GM18868 (cell line): Measurements from ENCODE around the gene LARGE1.

Experiments
- ATAC-seq: cut with Tn5 transposase; IDR thresholded peaks from one replicate; pipeline ENCODE4 v1.9.1; 2021; ENCODE audit warnings: mild to moderate bottlenecking, moderate library complexity; ENCODE audit not compliant: unreplicated experiment

The LARGE1 gene

DNA sequence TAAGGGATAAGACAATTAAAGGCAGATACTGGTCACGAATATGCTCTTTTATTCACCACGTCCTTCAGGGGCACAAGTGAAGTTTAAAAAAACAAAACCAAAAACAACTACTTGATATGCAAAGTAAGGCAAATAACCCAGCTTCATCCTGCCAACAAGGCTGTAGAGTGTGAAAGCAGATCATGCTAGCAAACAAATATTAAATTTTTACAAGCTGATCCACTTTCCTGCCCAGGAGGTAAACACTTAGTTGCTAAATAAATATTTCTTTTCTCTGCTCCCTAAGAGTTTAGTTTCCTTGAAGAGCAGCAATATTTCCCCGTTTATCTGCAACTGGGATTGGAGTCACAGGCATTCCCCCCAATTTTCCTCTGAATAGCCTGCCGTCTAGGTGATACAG lies 300.2 kb downstream of the LARGE1 start:
- no peak for ATAC-seq

DNA sequence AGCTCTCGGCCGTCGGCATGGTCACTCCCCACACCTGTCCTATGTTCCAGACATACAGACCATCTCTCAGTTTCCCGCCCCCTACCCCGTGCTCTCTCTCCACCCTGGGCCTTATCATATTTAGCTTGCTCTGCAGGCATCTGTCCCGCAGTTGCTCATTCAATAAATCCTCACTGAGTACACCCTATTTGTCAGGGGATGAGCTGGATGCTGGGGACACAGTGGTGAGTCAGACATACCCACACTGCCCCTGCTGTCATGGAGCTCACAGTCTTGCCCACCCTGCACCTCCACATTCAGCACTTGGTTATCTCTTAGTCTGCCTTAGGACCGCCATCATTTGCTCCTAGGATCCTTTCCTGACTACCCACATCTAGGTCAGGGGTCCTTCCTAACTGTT lies 313.8 kb downstream of the LARGE1 start:
- no peak for ATAC-seq

DNA sequence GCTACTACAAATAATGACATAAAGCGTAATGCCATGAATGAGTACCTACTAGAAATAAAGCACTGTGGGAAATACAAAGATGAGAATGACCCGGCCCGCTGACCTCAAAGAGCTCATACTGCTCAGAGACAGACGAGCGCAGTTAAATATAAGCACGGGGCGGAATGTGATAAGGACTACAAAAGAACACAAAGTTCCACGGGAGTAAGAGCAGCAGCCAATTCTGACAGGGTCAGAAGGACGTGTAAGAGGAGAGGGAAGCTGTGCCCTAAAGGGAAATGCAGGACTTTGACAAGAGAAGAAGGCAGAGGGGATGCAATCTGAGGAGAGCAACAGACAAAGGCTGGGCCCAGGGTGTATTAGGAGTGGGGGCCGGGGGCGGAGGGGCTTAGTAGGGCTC lies 314.6 kb downstream of the LARGE1 start:
- no peak for ATAC-seq

DNA sequence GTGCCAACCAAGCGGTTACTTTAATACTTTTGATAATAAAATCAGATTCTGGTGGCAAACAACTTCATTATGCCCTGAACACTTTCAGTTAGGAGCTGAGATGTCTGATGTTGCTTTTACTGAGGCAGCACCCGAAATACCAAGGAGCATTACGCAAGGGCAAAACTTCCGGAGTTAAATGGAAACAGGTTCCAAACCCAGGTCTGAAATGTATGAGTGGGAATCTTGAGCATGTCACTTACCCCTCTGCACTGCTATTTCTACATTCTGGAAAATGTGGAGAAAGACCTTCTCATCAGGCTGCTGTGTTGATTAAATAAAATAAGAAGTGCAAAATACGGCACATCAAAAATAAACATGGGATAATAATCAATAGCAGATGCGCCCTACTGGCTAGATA lies 315.1 kb downstream of the LARGE1 start:
- no peak for ATAC-seq

DNA sequence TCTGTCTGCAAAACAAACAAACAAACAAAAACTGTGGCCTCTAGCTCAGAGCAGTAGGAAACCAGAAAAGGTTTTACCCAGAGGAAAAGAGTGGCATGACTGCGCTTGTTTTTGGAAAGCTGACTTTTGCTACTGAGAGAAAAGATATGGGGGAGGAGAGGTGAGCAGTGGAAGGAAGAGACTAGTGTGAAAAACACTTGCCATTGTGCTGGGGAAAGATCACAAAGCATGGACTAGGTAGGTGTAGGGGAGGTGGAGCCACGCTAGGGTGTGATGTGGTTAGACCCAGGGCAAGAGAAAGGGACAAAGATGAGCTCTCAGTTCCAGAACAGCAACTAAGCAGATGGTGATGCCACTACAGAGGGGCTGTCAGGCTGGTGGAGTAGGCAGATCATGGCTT lies 319.2 kb downstream of the LARGE1 start:
- no peak for ATAC-seq

DNA sequence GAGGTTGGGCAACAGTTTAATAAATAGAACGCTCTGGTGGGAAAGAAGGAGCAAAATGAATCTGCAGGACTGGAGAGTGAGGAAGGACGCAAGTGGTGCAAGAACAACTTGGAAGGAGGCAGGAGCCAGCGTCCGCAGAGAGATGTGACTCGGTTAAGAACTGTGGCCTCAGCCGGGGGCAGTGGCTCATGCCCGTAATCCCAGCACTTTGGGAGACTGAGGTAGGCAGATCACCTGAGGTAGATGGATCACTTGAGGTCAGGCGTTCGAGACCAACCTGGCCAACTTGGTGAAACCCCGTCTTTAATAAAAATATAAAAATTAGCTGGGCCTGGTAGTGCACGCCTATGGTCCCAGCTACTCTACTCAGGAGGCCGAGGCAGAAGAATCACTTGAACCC lies 319.7 kb downstream of the LARGE1 start:
- ATAC-seq: no peak

DNA sequence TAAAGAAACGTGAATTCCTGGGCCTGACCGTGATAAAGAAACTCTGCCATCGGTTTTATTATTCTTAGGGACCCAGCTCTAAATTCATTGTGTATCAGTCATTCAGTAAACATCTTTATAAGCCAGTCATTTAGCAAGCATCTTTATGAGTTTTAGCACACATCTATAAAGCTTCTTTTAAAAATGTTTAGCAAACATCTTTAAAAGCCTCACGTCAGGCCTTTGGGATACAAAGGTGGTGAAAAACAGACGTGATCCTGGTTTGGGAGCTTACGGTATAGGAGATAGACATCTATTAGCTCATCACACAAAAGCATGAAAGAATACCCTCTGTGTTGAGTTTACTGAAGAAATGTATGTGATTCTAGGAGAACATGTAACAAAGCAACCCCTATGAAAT lies 320.2 kb downstream of the LARGE1 start:
- ATAC-seq: no peak

DNA sequence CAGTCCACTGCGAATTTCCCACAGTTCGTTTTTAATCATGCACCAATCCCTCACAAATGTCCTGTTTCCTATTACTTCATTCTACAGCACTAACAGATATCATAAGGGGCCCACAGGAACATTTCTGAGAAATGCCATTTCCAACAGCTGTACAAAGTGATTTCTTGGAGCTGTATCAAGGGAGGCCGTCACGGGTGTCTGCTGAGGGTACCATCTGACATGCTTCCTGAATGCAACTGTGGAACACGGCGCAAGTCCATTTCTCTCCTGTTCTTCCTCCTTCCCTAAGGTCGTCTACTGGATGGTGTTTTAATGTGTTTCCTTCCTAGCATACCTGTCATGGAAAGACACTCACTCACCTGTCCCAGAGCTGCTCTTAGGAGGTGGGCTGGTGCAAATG lies 320.7 kb downstream of the LARGE1 start:
- ATAC-seq: no peak

DNA sequence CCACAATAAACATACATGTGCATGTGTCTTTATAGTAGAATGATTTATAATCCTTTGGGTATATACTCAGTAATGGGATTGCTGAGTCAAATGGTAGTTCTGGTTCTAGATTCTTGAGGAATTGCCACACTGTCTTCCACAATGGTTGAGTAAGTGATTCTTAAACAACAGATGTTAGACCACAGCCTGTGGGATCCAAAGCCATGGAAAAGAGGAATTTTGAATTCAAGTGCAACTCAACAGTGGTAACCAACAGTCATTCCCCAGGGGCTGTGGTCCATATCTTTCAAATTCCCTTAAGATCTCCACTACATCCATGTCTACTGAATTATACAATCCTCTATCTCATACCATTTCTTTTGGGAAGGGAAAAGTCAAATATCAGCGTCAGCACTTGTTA lies 321.5 kb downstream of the LARGE1 start:
- no peak for ATAC-seq

DNA sequence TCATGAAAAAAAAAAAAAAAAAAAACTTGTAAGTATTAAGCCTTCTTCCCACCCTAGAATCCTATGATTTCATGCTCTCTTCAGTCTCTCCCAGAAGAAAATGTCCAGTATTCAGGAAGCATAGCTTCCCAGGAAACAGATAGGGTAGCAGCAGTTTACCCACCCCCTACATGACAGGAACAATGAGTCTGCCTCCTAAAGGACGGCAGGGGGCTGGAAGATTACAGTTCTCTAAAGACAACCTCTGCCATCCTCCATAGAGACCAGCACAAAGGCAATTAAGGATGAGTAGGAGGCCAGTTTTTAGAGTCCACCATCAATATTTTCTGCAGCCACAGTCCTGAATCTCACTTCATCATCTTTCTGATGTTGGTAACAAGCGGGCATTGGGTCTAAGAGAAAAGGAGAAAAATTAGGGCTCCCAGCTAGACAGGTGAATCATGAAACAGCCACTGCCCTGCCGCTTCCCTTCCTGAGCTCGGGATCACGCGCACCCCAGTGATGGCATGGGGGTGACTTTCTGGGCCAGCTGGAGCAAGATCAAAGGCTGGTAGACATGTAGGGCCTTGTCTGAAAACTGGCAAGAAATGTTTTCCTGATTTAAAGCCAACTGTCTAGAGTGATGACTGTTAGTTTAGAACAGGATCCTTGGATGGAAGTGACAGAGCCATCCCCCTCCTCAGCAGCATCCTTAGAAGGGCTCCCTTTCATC lies 322.8 kb downstream of the LARGE1 start:
- no peak for ATAC-seq

DNA sequence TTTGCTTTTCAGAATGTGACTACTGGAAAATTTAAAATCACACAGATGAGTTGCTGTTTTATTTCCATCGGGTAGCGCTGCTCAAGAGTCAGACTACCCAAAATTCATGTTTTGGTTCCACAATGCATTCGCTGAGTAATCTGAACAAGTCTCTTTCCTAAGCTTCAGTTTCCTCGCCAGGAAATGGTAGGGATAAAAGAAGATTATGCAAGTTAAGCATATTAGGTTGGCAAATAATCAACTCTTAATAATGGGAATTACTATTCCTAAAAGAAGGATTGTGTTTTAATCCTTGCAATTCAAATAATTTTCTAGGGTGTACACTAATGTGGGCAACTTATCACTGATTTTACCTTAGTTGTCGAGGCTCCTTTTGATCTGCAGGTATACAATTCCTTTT lies 326.5 kb downstream of the LARGE1 start:
- ATAC-seq: no peak

DNA sequence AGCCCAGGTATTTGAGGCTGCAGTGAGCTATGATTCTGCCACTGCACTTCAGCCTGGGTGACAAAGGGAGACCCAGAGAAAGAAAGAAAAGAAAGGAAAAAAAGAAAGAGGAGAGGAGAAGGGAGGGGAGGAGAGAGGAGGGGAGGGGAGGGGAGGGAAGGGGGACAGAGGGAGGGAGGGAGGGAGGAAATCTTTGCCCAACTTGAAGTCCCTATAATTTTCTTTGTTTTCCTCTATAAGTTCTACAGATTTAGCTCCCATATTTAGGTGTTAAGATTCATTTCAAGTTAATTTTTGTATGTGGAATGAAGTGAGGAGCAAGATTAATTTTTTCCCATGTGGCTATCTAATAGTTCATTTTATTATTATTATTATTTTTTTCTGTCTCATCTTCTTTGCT lies 328.3 kb downstream of the LARGE1 start:
- ATAC-seq: no peak

DNA sequence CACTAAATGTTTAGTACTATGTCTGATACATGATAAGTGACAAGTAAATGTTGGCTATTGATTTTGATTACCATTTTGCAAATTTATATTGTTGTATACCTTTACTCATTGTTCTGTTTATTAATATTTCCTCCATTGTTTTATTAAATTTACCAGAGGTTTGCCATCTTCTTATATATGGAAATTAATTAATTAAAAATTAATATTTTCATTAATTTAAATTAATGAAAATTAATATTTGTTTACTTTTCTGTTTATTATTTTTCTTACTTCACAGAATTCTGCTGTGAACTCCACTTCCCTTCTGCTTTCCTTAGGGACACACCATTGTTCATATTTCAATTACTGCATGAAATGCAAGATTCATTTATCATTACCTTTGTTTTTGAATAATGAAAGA lies 331.0 kb downstream of the LARGE1 start:
- ATAC-seq: no peak

DNA sequence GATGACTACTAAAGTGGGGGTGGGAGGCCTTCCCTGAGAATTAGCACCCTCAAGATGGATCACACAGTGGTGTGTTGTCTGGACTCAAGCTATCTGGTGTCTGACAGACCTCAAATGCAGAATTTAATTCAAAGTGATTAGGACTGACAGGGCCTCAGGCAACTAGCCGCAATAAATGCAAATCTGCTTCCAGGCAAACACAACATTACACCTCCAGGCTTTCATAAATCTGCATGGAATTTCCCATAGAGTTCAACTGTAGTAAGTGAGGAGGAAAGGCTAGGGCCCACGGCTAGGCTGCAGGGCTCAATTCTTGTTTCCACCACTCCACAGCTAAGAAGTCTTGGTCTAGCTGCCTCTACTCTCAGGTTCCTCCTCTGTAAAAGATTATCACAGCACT lies 331.4 kb downstream of the LARGE1 start:
- no peak for ATAC-seq

DNA sequence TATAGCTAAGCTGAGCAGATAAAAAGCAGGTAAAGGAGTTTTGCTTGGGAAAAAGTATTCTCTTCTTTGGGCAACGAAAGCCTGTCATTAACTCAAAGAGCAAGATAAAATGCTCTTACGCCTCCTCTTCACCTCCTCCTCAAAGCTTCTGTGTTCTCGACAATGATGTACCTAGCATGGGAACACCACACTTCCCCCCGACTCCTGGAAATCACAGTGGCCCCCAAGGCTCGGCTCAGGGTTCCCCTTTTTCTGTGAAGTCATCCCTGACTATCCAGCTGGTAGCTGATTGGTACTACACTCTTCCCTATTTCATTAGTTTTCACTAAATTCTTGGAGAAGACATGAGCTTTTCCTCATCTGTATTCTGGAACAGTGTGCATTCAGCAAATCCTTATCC lies 336.1 kb downstream of the LARGE1 start:
- no peak for ATAC-seq

DNA sequence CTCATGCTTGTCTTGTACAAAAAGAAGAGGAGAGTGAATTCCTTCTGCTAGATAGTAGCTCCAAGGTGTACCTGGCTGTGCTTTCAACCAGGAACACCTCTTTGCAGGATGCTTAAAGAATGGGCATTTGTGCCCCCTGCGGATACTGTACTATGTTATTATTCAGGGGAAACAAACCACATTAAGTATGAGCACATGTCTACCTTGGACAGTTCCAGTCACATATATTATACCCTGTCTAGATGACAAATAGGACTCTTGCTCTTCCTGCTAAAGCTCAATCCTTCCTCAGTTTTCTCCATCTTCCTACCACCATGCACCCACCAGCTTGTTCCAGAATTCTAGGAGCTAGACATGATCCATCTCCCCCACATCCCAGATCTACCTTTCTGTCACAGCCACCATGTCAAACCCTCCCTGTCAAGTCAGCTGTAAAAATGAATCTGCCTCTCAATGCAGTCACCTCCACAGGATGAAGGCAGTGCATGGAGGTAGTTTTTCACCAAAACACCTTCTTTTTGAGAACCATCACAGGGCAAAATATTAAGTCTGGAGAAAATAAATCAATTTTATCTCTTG lies 337.4 kb downstream of the LARGE1 start:
- ATAC-seq: no peak

DNA sequence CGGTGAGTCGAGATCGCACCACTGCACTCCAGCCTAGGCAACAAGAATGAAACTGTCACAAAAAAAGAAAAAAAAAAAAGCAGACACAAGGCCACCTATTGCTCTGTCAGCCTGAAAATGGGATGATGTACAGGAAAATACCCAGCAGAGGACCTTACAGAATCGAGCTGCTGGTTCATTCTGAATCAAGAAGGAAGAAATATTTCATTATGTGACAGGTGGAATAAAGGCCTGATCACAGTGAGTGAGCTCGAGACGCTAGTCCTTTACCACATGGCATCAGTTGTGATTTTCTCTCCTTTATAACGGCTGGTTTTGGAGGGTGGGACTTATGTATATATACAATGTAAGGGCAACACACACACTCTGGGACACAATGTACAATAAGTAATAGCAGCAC lies 340.0 kb downstream of the LARGE1 start:
- ATAC-seq: no peak

DNA sequence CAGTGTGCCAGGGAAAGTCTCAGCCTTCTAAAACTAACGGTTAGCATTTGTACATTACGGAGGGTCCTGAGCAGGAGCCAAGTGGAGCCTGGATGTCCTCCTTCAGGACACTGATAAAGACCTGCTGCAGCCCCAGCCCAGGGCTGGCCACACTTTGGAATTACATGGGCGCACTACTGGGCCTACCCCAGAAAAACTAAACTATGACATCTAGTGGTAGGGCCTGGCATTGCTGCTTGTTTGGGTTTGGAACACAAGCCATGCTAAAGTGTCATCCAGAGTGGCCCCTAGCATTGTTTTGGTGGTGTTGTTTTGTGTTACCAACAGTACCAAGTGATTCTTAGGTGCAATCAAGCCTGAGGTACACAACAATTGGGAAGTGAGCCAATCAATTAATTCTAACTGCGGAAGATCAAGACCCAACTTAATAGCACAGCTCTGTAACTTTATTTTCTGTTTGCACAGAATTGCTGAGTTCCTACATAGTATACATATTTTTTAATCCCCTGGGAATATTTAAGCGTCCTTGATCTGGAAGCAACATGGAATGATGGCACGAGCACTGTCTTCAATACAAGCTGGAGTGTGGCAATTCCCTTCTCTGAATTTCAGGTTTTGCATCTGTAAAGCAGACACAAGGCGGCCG lies 340.7 kb downstream of the LARGE1 start:
- ATAC-seq: peak; percentile 67

DNA sequence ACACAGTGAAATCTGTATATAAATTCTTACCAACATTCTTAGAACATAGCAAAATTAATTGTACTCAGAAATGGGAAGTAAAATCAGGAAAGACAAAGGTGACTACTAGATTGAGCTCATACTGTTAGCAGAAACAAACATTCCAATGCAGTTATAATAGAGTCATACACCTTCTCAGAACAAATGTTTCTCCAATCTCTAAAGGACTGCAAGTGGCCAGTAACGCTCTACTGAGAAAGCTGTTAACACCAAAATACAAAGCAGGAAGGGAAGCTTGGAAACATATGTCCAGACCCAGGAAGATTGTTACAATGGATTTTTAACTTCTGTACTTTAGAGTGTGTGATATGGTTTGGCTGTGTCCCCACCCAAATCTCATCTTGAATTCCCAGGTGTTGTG lies 341.5 kb downstream of the LARGE1 start:
- no peak for ATAC-seq

DNA sequence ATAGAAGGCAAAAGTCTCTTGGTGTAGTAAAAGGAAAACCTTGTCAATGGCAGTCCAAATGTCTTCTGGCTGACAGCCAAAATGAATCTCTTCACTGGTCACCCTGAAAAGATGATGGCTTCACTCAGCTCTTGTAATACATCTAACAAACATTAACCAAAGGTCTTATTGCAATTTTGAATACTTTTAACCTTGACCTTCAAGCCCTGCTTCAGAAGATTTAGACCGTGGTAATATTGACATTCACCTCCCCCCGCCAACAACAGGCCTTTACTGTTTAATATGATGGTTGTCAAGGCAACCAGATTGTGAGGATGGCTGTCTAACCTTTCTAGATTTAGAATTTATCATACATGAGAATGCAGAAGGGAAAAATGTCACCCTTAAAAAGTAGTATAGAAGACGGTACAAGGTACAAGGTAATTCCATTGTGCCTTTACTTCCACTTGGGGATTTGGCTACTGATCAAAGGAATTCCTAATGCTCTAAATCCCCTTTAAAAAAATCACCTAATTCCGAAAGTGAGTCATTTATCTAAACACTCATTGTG lies 342.3 kb downstream of the LARGE1 start:
- ATAC-seq: no peak

DNA sequence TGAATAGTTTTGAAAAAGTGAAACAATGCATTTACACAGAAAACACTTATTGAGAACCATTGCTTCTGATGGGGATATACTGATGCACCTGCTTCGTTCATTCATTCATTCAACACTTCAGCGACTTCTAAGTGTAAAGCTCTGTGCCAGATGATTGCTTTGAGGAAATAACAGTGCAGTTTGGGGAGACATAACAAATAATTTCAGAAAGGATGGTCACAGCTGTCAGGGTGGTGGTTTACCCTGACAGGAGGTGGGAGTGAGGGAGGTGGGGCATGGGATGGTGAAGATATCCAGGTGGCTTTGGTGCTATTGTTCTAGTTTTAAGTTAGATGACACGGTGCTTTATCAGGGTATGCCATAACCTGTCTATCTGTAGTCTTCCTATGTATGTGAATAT lies 344.1 kb downstream of the LARGE1 start:
- no peak for ATAC-seq

DNA sequence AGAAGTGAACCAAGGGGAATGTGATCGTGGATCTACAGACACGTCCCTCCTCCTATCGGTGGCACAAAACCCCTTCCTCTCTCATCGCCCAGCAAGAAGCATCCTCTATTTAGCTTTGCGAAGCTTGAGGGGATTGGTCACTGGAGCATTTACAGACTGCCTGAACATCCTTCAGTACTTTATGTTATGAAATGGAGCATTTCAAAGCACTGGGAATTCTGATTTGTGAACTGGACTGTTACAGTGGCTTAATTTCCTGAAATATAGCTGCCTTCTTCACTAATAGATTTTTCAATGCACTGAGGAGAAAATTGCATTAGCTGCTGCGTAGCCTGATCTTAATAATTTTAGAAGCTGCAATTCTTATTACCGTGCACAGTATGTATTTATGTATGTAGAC lies 344.5 kb downstream of the LARGE1 start:
- ATAC-seq: no peak
